G401 (cell line): ENCODE measurements around the gene CRB1. TPM values are rescaled to one million over a fixed set of nuclear protein-coding genes. Genes with fewer than 3 reads are reported as not detected.
A peak's percentile ranks its signal among the peaks of the same experiment; 100 is the strongest.
"Not testable (repeated sequence)": the region's sequence is repeated elsewhere in the genome, so short reads cannot be mapped to it uniquely, and the experiment has no call there.

Experiments used
- DNase-seq: peaks from one replicate; pipeline ENCODE4 v3.0.0-alpha.2; 2015; ENCODE audit warnings: low spot score
- in situ Hi-C: cut with HindIII; loops from 2 replicates; pipeline ENCODE4 v1.10.0; 2016; ENCODE audit warnings: low sequenced_read_pairs, mixed read lengths
- total RNA-seq: library from RNA; depleted of rRNA; stranded (reverse); fragments of >200 nt; shearing (Covaris generic); gene quantifications from 2 replicates; pipeline ENCODE4 v1.2.3, GENCODE V29; 2014; rRNA removed

The CRB1 gene
- total RNA-seq, 1 experiment from 2014 or later, result not detected

DNA sequence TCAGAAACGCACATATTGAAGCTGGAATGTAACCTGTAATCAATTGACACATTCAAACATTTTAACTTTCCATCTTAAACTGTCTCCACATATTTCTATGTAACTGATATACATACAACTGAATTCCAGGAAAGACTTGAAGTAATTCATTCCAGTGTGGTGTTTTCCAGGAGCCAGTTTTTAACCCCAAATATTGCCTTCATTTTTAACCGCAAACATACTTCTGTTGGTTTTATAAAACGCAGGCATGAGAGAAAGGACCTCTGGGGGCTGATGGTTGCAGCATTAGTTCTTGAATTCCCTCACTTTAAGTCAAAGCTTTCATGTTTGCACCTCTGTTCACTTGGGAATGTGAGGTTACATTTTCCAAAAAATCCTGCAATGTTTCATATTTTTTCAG, 204.1 kb downstream of the CRB1 start:
- in situ Hi-C loops, result no loop called here

DNA sequence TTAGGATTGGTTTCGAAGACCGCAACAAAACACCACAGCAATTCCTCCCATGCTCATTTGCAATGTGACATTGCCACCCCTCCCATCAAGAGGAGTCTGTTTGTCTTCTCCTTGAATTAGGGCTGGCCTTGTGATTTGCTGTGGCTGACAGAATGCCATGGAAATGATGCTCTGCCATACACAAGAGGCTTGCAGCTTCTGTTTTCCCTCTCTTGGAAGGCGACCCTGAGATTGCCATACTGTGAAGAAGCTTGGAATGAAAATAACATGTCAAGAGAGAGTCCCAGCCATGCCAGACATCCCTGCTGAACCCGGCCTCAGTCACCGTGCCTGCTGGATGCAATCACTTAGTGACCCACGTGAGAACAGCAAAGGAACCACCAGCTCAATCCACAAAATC, 212.4 kb downstream of the CRB1 start:
- in situ Hi-C loops, result no loop called here
- DNase-seq, result peak; percentile 34

More for the DNA sequence above, 204.1 kb downstream of the CRB1 start:
- DNase-seq, result no peak

DNA sequence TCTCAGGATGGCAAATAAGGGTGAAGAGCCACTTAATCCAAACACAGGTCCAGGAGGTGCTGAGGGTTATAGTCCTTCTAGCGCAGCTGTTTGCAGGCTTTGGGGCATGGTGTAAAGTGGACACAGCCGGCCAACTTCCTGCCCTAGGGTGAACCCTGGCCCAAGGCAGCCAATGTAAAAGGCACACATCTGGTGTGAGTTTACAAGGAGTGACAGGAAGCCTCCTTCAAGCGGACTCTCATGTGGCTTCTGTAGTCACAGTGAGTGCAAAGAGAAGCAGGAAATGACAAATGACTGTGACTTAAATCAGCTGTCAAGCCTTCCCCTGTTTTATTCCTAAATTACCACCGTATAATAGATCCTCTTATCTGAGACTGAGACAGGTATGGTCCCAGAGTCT, 213.0 kb downstream of the CRB1 start:
- in situ Hi-C loops, result no loop called here
- DNase-seq, result no peak

DNA sequence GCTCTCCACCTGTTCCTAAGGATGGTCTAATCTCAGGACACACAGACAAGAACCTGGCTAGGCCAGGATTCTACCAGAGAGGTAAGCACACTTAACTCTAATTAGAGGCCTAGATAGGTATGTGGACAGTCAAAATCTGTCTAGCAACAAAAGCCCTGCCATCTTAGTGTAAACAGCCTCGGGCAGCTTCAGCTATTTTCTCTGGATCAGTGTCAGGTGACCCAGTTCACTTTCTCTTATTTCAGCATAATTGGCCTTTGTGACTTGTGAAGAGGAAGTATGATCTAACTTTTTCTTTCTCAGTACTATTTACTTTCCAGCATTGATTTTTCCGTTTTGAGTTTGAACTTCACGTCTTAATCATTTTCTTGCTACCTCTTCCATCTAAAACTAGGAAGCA, 217.7 kb downstream of the CRB1 start:
- no peak for DNase-seq
- in situ Hi-C loops, result no loop called here

DNA sequence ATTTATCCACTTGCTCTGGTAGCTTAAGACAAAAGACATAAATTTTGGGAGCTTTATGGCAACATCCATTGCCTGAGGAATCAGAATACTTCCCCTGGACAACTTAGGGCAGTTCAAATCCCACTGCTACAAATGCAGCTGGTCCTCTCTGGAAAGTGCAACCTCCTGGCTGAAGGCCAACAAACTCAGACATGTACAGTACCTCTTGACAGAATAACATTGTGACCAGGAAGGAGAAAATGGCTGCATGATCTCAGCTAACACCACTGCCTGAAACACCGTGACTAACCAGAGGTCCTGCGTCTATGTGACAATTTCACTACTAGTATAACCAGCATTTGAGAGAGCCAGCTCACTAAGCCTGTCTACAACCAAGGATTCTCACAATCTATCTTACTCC, 218.9 kb downstream of the CRB1 start:
- in situ Hi-C loops, result no loop called here
- no peak for DNase-seq

DNA sequence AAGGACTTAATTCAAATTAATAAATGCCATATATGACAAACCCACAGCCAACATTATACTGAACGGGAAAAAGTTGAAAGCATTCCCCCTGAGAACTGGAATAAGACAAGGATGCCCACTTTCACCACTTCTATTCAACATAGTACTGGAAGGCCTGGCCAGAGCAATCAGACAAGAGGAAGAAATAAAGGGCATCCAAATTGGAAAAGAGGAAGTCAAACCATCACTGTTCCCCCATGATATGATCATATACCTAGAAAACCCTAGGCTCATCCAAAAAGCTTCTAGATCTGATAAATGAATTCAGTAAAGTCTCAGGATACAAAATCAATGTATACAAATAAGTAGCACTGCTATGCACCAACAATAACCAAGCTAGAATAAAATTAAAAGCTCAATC, 223.5 kb downstream of the CRB1 start:
- in situ Hi-C loops, result not testable (repeated sequence)

DNA sequence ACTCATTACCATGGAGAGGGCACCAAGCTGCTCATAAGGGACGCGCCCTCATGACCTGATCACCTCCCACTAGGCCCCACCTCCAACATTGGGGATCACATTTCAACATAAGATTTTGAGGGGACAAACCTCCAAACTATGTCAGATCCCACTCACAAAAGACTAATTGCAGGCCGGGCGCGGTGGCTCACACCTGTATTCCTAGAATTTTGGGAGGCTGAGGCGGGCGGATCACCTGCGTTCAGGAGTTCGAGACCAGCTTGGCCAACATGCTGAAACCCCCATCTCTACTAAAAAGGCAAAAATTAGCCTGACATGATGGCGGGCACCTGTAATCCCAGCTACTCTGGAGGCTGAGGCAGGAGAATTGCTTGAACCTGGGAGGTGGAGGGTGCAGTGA, 228.7 kb downstream of the CRB1 start:
- no peak for DNase-seq
- in situ Hi-C loops, result no loop called here

More for the DNA sequence above, 223.5 kb downstream of the CRB1 start:
- DNase-seq, result not testable (repeated sequence)

DNA sequence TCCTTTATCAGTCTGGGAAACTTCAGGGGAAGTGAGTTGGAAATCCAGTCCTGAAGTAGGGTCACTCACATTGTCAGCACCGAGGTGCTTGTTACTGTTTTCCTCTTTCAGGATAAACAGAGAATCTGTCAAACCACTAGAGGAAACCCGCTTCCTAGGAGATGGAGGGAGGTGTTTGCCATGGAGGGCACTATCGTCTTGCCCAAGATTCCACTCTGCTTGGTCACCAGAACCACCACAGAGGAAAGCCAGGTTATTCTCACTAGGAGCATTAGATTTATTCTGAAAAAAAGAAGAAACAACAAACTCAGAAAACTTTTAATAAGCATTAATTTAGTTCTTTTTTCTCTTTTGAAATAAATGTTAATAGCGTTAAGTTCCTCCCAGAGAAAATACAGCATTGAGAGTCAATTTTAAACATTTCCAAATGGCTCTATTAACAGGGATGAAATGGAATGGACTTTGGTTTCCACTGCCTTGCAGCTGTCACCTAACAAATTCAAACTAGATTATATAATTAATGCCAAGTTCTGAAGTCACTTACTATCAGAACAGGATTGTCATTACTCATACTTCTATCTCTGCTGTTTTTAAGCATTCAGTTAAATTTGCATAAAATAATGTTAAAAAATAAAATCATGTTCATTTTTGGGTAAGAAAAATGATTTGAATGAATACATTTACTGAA, 242.8 kb downstream of the CRB1 start:
- in situ Hi-C loops, result no loop called here
- DNase-seq, result no peak

DNA sequence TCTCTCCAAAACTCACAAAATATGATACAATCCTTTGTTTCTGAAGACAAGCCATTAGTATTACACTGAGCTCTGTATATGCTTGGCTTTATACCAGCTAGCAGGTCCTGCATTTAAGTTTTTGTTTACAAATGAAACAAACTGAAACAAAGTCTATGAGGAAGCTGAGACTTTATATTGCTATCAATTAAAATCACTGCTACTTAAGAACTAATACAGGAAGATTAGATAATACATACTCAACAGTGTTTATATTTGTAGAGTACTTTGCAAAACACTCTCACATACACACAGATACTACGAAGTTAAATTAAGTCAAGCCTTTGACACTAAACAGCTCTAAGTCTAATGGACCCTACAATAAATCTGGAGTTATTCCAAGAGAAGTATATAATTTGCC, 247.4 kb downstream of the CRB1 start:
- no peak for DNase-seq
- in situ Hi-C loops, result no loop called here

DNA sequence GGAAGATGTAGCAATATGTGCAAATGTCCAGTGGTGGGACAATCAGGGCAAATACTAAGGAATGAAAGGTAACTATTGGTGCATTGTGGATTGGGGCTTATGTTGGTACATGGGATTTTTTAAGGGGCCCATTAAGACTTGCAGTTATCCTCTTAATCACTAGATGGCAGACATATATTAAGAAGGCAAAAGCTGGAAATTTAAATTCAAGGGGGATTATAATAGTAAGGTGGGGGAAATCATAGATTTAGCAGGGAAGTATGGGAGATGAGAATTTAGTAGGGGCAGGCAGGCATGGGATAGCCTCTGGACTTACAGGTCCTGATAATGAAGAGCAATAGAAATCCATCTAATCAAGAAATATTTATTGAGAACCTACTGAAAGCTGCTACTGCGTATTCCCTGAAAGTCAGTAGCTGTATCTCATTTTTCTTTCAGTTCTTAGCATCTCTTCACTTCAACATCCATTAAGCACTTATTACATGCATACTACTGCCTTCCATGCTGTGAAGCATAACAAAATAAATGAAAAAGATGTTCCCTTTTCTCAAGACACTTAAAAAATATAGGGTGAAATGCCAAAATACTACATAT, 251.8 kb downstream of the CRB1 start:
- in situ Hi-C loops, result no loop called here
- DNase-seq, result no peak

DNA sequence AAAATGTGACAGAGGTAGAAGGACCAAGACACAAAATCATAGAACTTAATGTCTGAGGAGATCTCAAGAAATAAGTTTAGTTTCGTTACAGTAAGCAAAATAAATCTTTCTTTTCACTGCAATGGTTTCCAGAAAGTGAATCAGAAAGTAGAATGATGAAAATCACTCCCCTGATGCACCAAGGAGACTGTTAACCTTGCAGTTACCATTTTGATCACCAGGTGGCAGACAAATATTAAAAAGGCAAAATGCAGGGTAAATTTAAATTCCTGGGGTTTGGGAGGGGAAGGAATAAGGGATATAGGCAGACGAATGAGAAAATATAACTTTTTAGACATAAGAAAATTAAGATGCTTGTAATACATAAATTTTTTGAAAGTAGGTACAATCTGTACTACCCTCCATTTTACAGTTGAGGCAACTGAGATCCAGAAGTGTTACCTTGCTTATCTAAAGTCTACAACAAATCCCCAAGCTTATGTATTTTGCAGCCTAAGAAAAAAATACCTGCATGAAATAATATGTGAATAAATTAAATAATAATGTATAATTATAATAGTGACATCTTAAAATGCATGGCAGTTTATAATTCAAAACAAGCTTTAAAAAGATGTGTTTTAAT, 253.2 kb downstream of the CRB1 start:
- in situ Hi-C loops, result no loop called here
- DNase-seq, result peak; percentile 20

DNA sequence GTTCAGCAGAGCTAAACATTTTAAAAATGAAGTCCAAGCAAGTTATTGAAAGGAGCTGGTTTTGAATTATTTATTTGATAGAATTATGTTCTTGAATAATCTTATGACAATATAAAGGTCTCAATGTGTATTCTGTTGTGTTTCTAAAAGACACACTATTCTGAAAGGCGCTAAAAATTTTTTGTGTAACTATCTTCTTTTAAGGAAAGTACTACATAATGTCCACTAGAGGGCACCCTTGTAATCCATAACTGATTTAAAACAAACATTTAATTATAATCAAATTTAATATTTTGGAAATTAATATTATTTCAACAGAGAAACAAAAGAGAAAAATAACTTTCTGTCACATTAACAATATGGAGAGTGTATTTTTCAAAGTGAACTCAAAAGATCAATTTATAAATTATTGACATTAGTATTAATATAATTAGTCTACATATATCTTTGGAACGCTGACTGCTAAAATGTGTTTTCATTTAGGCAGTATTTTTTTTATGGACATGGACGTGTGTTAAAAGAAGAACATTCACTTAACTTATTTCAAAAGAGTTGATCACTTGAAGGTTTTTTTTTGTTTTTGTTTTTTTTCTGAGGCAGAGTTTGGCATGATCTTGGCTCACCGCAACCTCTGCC, 258.8 kb downstream of the CRB1 start:
- in situ Hi-C loops, result no loop called here
- peak; percentile 43 for DNase-seq

Other genes starting within 250 kb of the CRB1 start
- not detected in 2 replicates for gene F13B, start 201.0 kb upstream of the CRB1 start, total RNA-seq
- 15.7 and 30.0 TPM in 2 replicates for gene ASPM, start 121.6 kb upstream of the CRB1 start, total RNA-seq
- gene ZBTB41, start 67.0 kb upstream of the CRB1 start, total RNA-seq, result 2.4 and 3.9 TPM in 2 replicates